GM12878 (cell line): ENCODE data around the gene GARIN3. TPM values are rescaled to one million over a fixed set of nuclear protein-coding genes. Genes with fewer than 3 reads are reported as not detected.

ENCODE experiments used
- ATAC-seq: fragments of 200-7000 bp; cut with Tn5 transposase; 3 replicates; pipeline ENCODE4 v1.9.1; 2020; ENCODE audit warnings: mild to moderate bottlenecking, moderate library complexity
- BruUV-seq: library from RNA; stranded (reverse); fragments of 400-500 nt; replicated peaks from 2 replicates; lab custom pipeline; 2021; lab: Mats Ljungman, UMichigan
- CTCF ChIA-PET: fragments of 300-600 bp; sonication (Branson Sonifier 250); formaldehyde crosslinking; extraction: SDS; loops from one replicate; lab custom pipeline; 2021; ENCODE audit warnings: inconsistent platforms; lab: Yijun Ruan, JAX
- POLR2A ChIA-PET: fragments of 350-600 bp; formaldehyde crosslinking; extraction: SDS; loops from one replicate; lab custom pipeline; 2021; ENCODE audit warnings: inconsistent platforms; lab: Charles Lee
- RAD21 ChIA-PET: fragments of 300-600 bp; sonication (Branson Sonifier 250); formaldehyde crosslinking; loops from one replicate; lab custom pipeline; 2023; ENCODE audit warnings: antibody characterized with exemption; ENCODE audit not compliant: unreplicated experiment; lab: Charles Lee
- SMC1A ChIA-PET: fragments of 300-600 bp; sonication (Branson Sonifier 250); formaldehyde crosslinking; loops from one replicate; lab custom pipeline; 2023; ENCODE audit not compliant: unreplicated experiment, uncharacterized antibody; lab: Charles Lee
- DNase-seq: peaks from one replicate; pipeline ENCODE4 v3.0.0-alpha.2; 2011; ENCODE audit warnings: low read depth, low spot score
- FAIRE-seq: peaks from 3 replicates; lab custom pipeline; 2011; peaks lifted over from hg19 to GRCh38; lab: Jason Lieb, UNC
- H2AFZ ChIP-seq: 2 replicates; pipeline ENCODE4 v1.6.0; 2011; ENCODE audit warnings: low read depth, low read length, control low read depth; ENCODE audit not compliant: control insufficient read depth
- H3K27ac ChIP-seq: 2 replicates; pipeline ENCODE4 v1.5.1; 2011; ENCODE audit warnings: control low read depth; ENCODE audit not compliant: control insufficient read depth, insufficient read depth
- H3K27me3 ChIP-seq, 2 experiments: replicated peaks in 1 of 2; 2 replicates each; pipeline versions ENCODE4 v1.6.0 to v1.6.1; 2011; ENCODE audit warnings: low read length in 1 of 2; ENCODE audit not compliant: control insufficient read depth in 2 of 2, insufficient read depth in 2 of 2
- H3K36me3 ChIP-seq, 2 experiments: 2 replicates each; pipeline ENCODE4 v1.5.1; 2011; ENCODE audit warnings: low read length in 1 of 2; ENCODE audit not compliant: control insufficient read depth in 2 of 2, insufficient read depth in 2 of 2
- H3K4me1 ChIP-seq: 2 replicates; pipeline ENCODE4 v1.6.1; 2011; ENCODE audit warnings: mild to moderate bottlenecking, low read length, moderate library complexity, mixed read lengths; ENCODE audit not compliant: control insufficient read depth, insufficient read depth
- H3K4me2 ChIP-seq: 2 replicates; pipeline ENCODE4 v1.6.0; 2011; ENCODE audit warnings: control low read depth; ENCODE audit not compliant: control insufficient read depth, insufficient read depth
- H3K4me3 ChIP-seq: fragments of 200-600 bp; sonication (generic); 2 replicates; pipeline ENCODE4 v1.5.1; 2016
- H3K79me2 ChIP-seq: 2 replicates; pipeline ENCODE4 v1.6.0; 2011; ENCODE audit warnings: low read length; ENCODE audit not compliant: control insufficient read depth, insufficient read depth
- H3K9ac ChIP-seq: 2 replicates; pipeline ENCODE4 v1.8.0; 2011; ENCODE audit warnings: low read length, control low read depth, mixed read lengths; ENCODE audit not compliant: control insufficient read depth, insufficient read depth
- H3K9me3 ChIP-seq: replicated peaks from 3 replicates; pipeline ENCODE4 v1.5.1; 2011; ENCODE audit warnings: mild to moderate bottlenecking, low read length; ENCODE audit not compliant: control insufficient read depth, insufficient read depth
- H4K20me1 ChIP-seq: 2 replicates; pipeline ENCODE4 v1.6.0; 2011; ENCODE audit not compliant: control insufficient read depth, insufficient read depth
- ATF7 ChIP-seq: fragments of 450-650 bp; IDR thresholded peaks from 2 replicates; pipeline ENCODE4 v1.6.1; 2016; ENCODE audit warnings: low read depth, mild to moderate bottlenecking
- BCLAF1 ChIP-seq: fragments of 450-650 bp; IDR thresholded peaks from 2 replicates; pipeline ENCODE4 v1.6.1; 2017; ENCODE audit warnings: antibody characterized with exemption, mild to moderate bottlenecking, moderate library complexity
- CBX3 ChIP-seq: fragments of 200-600 bp; sonication (generic); IDR thresholded peaks from 2 replicates; pipeline ENCODE4 v1.6.1; 2016; ENCODE audit warnings: low read depth, borderline replicate concordance
- KDM1A ChIP-seq: fragments of 200-600 bp; sonication (generic); IDR thresholded peaks from 2 replicates; pipeline ENCODE4 v1.6.1; 2016; ENCODE audit warnings: borderline replicate concordance
- NBN ChIP-seq: fragments of 450-650 bp; IDR thresholded peaks from 2 replicates; pipeline ENCODE4 v1.6.1; 2016
- NFIC ChIP-seq: IDR thresholded peaks from 2 replicates; pipeline ENCODE4 v1.6.1; 2012; ENCODE audit warnings: low read depth, mild to moderate bottlenecking, inconsistent platforms, low read length, moderate library complexity
- NFXL1 ChIP-seq: fragments of 450-650 bp; IDR thresholded peaks from 2 replicates; pipeline ENCODE4 v1.6.1; 2017; ENCODE audit warnings: antibody characterized with exemption, mild to moderate bottlenecking, borderline replicate concordance
- ZBED1 ChIP-seq: IDR thresholded peaks from 2 replicates; pipeline ENCODE4 v1.6.1; 2016; ENCODE audit warnings: borderline replicate concordance
- ZNF24 ChIP-seq: fragments of 450-650 bp; IDR thresholded peaks from 2 replicates; pipeline ENCODE4 v1.6.1; 2017; ENCODE audit warnings: antibody characterized with exemption, mild to moderate bottlenecking
- WGBS: methylation state at CpG from one replicate; pipeline ENCODE4 v1.1.6; 2016; ENCODE audit warnings: low lambda C conversion rate; ENCODE audit not compliant: insufficient replicate concordance, insufficient coverage; ENCODE audit errors: missing lambda C conversion rate; 5-methylcytosine and 5-hydroxymethylcytosine counted together
- in situ Hi-C: fragments of 300-500 bp; cut with MboI; formaldehyde crosslinking; loops from 9 replicates; pipeline ENCODE4 v1.14.3; 2018; ENCODE audit warnings: mixed read lengths
- intact Hi-C: fragments of 100-400 bp; cut with micrococcal nuclease; formaldehyde crosslinking; loops from one replicate; pipeline ENCODE4 v1.14.2; 2022; ENCODE audit not compliant: unreplicated experiment
- polyA plus RNA-seq, 11 experiments: library from polyadenylated mRNA; depleted of rRNA in 4 of 11; unstranded in 6 of 11; stranded (reverse) in 5 of 11; fragments of >200 nt; fragmentation: Nextera tagmentation in 4 of 11; fragmentation: Illumina TruSeq in 1 of 11; extraction: Ambion mirVana in 4 of 11; extraction: Trizol in 1 of 11; gene quantifications; 1 replicate in 1 of 11; 2 replicates in 10 of 11; pipeline versions ENCODE4 v1.2.1 to v1.2.3, GENCODE V29; 2011 to 2016; ENCODE audit warnings: inconsistent platforms in 2 of 11, missing spikeins in 2 of 11, low read depth in 1 of 11
- total RNA-seq, 4 experiments: library from RNA; depleted of rRNA in 3 of 4; stranded (reverse); fragments of >200 nt in 3 of 4; fragmentation: Illumina TruSeq in 1 of 4; extraction: Trizol in 1 of 4; gene quantifications; 2 replicates each; pipeline versions ENCODE4 v1.2.1 to v1.2.3, GENCODE V29; 2013 to 2021
- TF ChIP-seq, protein P1 (sequence below): fragments of 450-650 bp; IDR thresholded peaks from 2 replicates; pipeline ENCODE4 v1.6.1; 2016; ENCODE audit warnings: mild to moderate bottlenecking
- TF ChIP-seq, protein P2 (sequence below): IDR thresholded peaks from 2 replicates; pipeline ENCODE4 v1.6.1; 2012; ENCODE audit warnings: low read length, inconsistent platforms
- TF ChIP-seq, protein P3 (sequence below): fragments of 450-650 bp; conservative IDR thresholded peaks from 2 replicates; pipeline ENCODE4 v1.6.1; 2017; ENCODE audit warnings: mild to moderate bottlenecking, moderate library complexity

The GARIN3 gene
- total and polyA plus RNA-seq, 10 of the 15 experiments (the other 5 are each of a cell fraction or from before 2014, with no cell fraction given) = 0.15 TPM; not detected in 9

GRCh38 chr5:157143127-157143971, 22.7 kb downstream of the GARIN3 start:
- FAIRE-seq = no peak
- BruUV-seq = TSS peak; percentile 100
- in situ Hi-C loops (no loop called here), intact Hi-C loops (loop anchor here (10.0 kb wide), 1 partner anchor 601 kb away; the partner anchor contains the start of gene LSM11)
- H3K9ac ChIP-seq = peak overlapping the region; percentile 100
- POLR2A ChIA-PET = interaction anchor here (0.6 to 2.9 kb wide), 20 partner anchors 10 to 256 kb away, joined by 3 to 27 read pairs (median 5); partner anchors contain the start of gene CYFIP2
- DNase-seq = no peak
- H3K9me3 ChIP-seq = no peaks in the 10 kb centered on the region
- H3K79me2 ChIP-seq = peaks cover 23% of the 10 kb centered on the region
- H3K4me2 ChIP-seq = peak overlapping the region; percentile 66
- peak overlapping the region; percentile 89 for H2AFZ ChIP-seq
- peaks cover 7% of the 10 kb centered on the region for H3K4me1 ChIP-seq
- peak overlapping the region; percentile 99 for H3K27ac ChIP-seq
- RAD21 ChIA-PET = interaction anchor here (0.8 to 2.8 kb wide), 28 partner anchors 11 to 769 kb away, joined by 3 to 20 read pairs (median 4); partner anchors contain the start of gene CYFIP2
- CTCF ChIA-PET = interaction anchor here (0.7 to 3.7 kb wide), 19 partner anchors 11 to 1997 kb away, joined by 3 to 27 read pairs (median 4); no protein-coding TSS in a partner anchor
- SMC1A ChIA-PET = interaction anchor here (0.8 to 2.8 kb wide), 31 partner anchors 11 to 230 kb away, joined by 3 to 21 read pairs (median 5); no protein-coding TSS in a partner anchor
- H4K20me1 ChIP-seq = no peaks in the 10 kb centered on the region
- no peaks in the 10 kb centered on the region for H3K27me3 ChIP-seq
- H3K36me3 ChIP-seq = peaks cover 0 to 6% of the 10 kb centered on the region in 2 experiments; a peak in 2 of 4 replicates
- peak; percentile 50 for ATAC-seq
- H3K4me3 ChIP-seq = peak overlapping the region; percentile 60
- WGBS = 31% methylated on average over 33 of the region's 33 CpGs
- TF ChIP-seq NBN (peak; percentile 18; the same call in 1 of the 2 replicates), ATF7 (no peak), ZNF24 (no peak), NFIC (0 out of 2 replicates have a peak, but pooled peaks have one; percentile 25), CBX3 (no peak), NFXL1 (no peak), ZBED1 (no peak), KDM1A (no peak), BCLAF1 (no peak)
- TF ChIP-seq, protein P1, sequence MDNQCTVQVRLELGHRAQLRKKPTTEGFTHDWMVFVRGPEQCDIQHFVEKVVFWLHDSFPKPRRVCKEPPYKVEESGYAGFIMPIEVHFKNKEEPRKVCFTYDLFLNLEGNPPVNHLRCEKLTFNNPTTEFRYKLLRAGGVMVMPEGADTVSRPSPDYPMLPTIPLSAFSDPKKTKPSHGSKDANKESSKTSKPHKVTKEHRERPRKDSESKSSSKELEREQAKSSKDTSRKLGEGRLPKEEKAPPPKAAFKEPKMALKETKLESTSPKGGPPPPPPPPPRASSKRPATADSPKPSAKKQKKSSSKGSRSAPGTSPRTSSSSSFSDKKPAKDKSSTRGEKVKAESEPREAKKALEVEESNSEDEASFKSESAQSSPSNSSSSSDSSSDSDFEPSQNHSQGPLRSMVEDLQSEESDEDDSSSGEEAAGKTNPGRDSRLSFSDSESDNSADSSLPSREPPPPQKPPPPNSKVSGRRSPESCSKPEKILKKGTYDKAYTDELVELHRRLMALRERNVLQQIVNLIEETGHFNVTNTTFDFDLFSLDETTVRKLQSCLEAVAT = peak; percentile 82
- TF ChIP-seq, protein P2, sequence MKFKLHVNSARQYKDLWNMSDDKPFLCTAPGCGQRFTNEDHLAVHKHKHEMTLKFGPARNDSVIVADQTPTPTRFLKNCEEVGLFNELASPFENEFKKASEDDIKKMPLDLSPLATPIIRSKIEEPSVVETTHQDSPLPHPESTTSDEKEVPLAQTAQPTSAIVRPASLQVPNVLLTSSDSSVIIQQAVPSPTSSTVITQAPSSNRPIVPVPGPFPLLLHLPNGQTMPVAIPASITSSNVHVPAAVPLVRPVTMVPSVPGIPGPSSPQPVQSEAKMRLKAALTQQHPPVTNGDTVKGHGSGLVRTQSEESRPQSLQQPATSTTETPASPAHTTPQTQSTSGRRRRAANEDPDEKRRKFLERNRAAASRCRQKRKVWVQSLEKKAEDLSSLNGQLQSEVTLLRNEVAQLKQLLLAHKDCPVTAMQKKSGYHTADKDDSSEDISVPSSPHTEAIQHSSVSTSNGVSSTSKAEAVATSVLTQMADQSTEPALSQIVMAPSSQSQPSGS = 0 out of 2 replicates have a peak, but pooled peaks have one; percentile 37
- TF ChIP-seq, protein P3, sequence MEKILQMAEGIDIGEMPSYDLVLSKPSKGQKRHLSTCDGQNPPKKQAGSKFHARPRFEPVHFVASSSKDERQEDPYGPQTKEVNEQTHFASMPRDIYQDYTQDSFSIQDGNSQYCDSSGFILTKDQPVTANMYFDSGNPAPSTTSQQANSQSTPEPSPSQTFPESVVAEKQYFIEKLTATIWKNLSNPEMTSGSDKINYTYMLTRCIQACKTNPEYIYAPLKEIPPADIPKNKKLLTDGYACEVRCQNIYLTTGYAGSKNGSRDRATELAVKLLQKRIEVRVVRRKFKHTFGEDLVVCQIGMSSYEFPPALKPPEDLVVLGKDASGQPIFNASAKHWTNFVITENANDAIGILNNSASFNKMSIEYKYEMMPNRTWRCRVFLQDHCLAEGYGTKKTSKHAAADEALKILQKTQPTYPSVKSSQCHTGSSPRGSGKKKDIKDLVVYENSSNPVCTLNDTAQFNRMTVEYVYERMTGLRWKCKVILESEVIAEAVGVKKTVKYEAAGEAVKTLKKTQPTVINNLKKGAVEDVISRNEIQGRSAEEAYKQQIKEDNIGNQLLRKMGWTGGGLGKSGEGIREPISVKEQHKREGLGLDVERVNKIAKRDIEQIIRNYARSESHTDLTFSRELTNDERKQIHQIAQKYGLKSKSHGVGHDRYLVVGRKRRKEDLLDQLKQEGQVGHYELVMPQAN = 0 out of 2 replicates have a peak, but pooled peaks have one; percentile 45
